ENCODE results near the gene RASD1.

Gene RASD1

DNA sequence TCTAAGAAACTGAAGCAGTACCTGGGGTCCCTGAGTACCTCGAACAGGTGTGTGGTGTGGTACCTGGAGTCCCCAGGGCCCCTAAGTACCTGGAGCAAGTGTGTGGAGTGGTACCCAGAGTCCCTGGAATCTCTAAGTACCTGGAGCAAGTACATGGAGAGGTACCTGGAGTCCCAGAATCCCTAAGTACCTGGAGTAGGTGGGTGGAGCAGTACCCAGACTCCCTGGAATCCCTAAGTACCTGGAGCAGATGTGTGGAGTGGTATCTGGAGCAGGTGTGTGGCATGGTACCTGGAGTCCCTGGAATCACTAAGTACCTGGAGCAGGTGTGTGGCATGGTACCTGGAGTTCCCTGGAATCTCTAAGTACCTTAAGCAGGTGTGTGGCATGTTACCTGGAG is 41.9 kb downstream of the RASD1 start:
- Histone ChIP-seq H3K27ac (no peak overlapping the region), H3K4me3 (ENCODE audit: low read depth, low read length) (no peak overlapping the region), H3K27me3 (replicated peaks) (no peaks in the 10 kb centered on the region), H3K36me3 (replicated peaks) (no peaks in the 10 kb centered on the region)
- in situ Hi-C loops (cut with HindIII; ENCODE audit: low pct_ligation_motif_present, low sequenced_read_pairs): no loop called here
- TF ChIP-seq, protein P1, sequence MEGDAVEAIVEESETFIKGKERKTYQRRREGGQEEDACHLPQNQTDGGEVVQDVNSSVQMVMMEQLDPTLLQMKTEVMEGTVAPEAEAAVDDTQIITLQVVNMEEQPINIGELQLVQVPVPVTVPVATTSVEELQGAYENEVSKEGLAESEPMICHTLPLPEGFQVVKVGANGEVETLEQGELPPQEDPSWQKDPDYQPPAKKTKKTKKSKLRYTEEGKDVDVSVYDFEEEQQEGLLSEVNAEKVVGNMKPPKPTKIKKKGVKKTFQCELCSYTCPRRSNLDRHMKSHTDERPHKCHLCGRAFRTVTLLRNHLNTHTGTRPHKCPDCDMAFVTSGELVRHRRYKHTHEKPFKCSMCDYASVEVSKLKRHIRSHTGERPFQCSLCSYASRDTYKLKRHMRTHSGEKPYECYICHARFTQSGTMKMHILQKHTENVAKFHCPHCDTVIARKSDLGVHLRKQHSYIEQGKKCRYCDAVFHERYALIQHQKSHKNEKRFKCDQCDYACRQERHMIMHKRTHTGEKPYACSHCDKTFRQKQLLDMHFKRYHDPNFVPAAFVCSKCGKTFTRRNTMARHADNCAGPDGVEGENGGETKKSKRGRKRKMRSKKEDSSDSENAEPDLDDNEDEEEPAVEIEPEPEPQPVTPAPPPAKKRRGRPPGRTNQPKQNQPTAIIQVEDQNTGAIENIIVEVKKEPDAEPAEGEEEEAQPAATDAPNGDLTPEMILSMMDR (IDR thresholded peaks at IDR 0.05; ENCODE audit: low read depth, low read length, missing control alignments): no peak
- no peak for DNase-seq

DNA sequence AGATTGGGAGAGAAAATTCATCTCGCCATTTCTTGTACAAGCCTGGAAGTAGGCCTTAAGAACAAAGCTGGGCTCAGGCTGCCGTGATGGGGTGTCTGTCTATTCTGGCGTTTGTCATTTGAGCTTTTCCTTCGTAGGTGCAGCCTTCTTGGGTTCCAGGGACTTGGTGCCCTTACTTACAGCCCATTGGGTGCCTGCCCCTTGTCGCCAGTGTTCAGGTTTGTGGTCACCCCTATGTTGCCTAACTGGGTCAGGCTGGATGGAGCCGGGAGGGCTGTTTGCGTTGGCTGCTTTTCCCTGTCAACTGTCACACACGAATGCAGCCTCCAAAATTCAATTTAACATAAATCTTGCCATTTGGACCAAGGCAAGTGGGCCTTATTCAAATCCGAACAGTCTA is 43.1 kb downstream of the RASD1 start:
- TF ChIP-seq, protein P1 (IDR thresholded peaks at IDR 0.05; ENCODE audit: low read depth, low read length, missing control alignments): no peak
- no peak overlapping the region for H3K4me3 ChIP-seq (ENCODE audit: low read depth, low read length)
- H3K27ac ChIP-seq: no peak overlapping the region
- H3K36me3 ChIP-seq (replicated peaks): no peaks in the 10 kb centered on the region
- H3K27me3 ChIP-seq (replicated peaks): no peaks in the 10 kb centered on the region
- no peak for DNase-seq
- in situ Hi-C loops (cut with HindIII; ENCODE audit: low pct_ligation_motif_present, low sequenced_read_pairs): no loop called here

DNA sequence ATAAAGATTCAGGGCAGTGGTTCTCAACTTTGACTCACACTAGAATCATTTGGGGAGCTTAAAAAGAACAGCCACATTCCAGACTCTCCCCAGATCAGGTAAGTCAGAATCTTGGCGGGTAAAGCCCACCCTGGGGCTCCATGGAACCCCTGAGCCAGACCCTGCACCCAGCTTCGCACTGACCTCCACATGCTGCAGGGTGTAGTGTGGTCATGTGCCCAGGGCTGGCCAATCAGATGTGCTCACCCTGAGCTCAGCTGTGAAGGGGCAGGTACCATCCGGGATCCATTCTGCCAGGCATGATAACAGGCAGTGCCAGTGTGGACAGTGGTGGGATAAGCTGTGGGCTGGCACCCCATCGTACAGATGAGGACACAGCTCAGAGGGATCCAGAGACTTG is 47.5 kb downstream of the RASD1 start:
- no peak overlapping the region for H3K27ac ChIP-seq
- no peak overlapping the region for H3K4me3 ChIP-seq (ENCODE audit: low read depth, low read length)
- no peak for DNase-seq
- in situ Hi-C loops (cut with HindIII; ENCODE audit: low pct_ligation_motif_present, low sequenced_read_pairs): no loop called here
- H3K27me3 ChIP-seq (replicated peaks): no peaks in the 10 kb centered on the region
- TF ChIP-seq, protein P1 (IDR thresholded peaks at IDR 0.05; ENCODE audit: low read depth, low read length, missing control alignments): no peak
- no peaks in the 10 kb centered on the region for H3K36me3 ChIP-seq (replicated peaks)

DNA sequence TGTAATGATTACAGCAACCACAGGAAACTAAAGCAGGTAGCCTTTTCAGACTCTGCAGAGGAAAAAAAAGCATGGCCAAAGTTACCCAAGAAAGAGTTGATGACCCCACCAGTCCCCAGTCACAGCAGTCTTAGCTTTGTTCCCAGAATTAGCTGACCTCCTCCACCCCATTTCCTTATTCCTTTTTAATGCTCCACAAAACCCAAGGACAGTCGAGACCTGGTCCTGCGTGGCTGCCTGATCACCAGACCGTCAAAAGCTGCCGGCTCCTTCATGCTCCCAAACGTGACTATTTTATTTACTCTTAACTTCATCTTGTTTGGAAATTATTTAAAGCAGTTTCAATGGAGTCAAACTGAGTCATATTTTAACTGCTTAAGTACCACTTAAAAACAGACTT is 48.1 kb downstream of the RASD1 start:
- DNase-seq: no peak
- no peaks in the 10 kb centered on the region for H3K27me3 ChIP-seq (replicated peaks)
- TF ChIP-seq, protein P1 (IDR thresholded peaks at IDR 0.05; ENCODE audit: low read depth, low read length, missing control alignments): no peak
- H3K4me3 ChIP-seq (ENCODE audit: low read depth, low read length): no peak overlapping the region
- in situ Hi-C loops (cut with HindIII; ENCODE audit: low pct_ligation_motif_present, low sequenced_read_pairs): no loop called here
- no peaks in the 10 kb centered on the region for H3K36me3 ChIP-seq (replicated peaks)
- no peak overlapping the region for H3K27ac ChIP-seq

DNA sequence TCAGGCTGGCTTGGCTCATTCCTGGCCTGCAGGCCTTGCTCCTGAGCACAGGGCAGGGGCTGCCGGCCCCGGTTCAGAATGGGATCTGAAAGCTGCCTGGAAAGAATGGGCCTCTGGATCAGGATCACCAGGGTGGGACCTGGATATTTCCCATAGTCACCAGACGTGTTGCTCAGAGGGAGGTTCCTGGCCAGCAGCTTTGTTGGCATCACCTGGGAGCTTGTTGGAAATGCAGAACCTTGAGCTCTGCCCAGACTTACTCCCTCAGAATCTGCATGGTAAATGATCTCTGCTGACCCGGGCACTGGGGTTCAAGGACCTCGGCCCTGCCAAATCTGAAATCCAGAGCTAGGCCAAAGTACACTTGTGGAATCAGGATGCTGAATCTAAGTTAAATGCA is 48.9 kb downstream of the RASD1 start:
- in situ Hi-C loops (cut with HindIII; ENCODE audit: low pct_ligation_motif_present, low sequenced_read_pairs): no loop called here
- Histone ChIP-seq H3K27ac (no peak overlapping the region), H3K4me3 (ENCODE audit: low read depth, low read length) (no peak overlapping the region), H3K27me3 (replicated peaks) (no peaks in the 10 kb centered on the region), H3K36me3 (replicated peaks) (no peaks in the 10 kb centered on the region)
- DNase-seq: no peak
- TF ChIP-seq, protein P1 (IDR thresholded peaks at IDR 0.05; ENCODE audit: low read depth, low read length, missing control alignments): no peak

DNA sequence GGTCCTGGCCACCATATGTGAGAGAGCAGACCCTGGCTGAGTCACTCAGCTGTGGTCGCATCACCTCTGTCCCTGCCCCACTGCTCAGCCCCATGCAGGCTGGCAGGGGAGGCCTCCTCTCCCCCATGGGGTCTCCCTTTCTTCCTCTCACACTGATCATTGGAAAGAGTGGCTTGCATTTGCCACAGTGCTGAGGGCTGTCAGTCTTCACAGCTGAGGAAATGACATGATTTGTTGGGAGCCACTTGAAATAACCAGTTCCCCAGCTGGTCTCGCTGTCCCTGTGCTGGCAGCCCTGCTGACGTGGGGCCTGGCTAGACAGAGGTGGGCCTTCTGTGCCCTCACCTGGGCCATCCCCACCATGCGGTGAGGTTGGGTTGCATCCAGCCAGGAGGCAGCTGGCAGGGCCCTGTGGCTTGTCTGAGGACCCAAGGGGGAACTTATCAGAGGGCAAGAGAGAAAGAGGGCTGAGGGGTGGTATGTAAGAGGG is 49.5 kb downstream of the RASD1 start:
- no peak overlapping the region for H3K4me3 ChIP-seq (ENCODE audit: low read depth, low read length)
- no peak overlapping the region for H3K27ac ChIP-seq
- DNase-seq: no peak
- in situ Hi-C loops (cut with HindIII; ENCODE audit: low pct_ligation_motif_present, low sequenced_read_pairs): no loop called here
- H3K36me3 ChIP-seq (replicated peaks): no peaks in the 10 kb centered on the region
- H3K27me3 ChIP-seq (replicated peaks): no peaks in the 10 kb centered on the region
- TF ChIP-seq, protein P1 (IDR thresholded peaks at IDR 0.05; ENCODE audit: low read depth, low read length, missing control alignments): no peak

Data from brain microvascular endothelial cell (primary cell).